K562 (cell line): ENCODE results near the gene WDCP. TPM values are rescaled to one million over a fixed set of nuclear protein-coding genes. Genes with fewer than 3 reads are reported as not detected.
A peak's percentile ranks its signal among the peaks of the same experiment; 100 is the strongest.

Experiments used
- AFF4 ChIP-seq: sonication (generic); formaldehyde crosslinking; IDR thresholded peaks from 2 replicates; pipeline ENCODE4 v1.8.0; 2023; ENCODE audit warnings: mild to moderate bottlenecking, missing genetic modification reagents
- CHD4 ChIP-seq: fragments of 200-600 bp; sonication (generic); IDR thresholded peaks from 3 replicates; pipeline ENCODE4 v1.6.1; 2012; ENCODE audit warnings: low read depth, mild to moderate bottlenecking, mixed read lengths, low read length, inconsistent platforms; ENCODE audit not compliant: insufficient read depth, insufficient replicate concordance, poor library complexity, severe bottlenecking
- CTCFL ChIP-seq: IDR thresholded peaks from 2 replicates; pipeline ENCODE4 v1.6.1; 2011; ENCODE audit warnings: borderline replicate concordance, low read depth, mild to moderate bottlenecking, moderate library complexity, low read length; ENCODE audit not compliant: insufficient read depth, poor library complexity, severe bottlenecking
- E4F1 ChIP-seq: fragments of 250-450 bp; sonication (Bioruptor Pico); IDR thresholded peaks from 2 replicates; pipeline ENCODE4 v1.5.0; 2021; ENCODE audit warnings: mild to moderate bottlenecking, borderline replicate concordance
- IFI16 ChIP-seq: fragments of 250-450 bp; sonication (Bioruptor Pico); IDR thresholded peaks from 2 replicates; pipeline ENCODE4 v2.1.2; 2022; ENCODE audit warnings: mild to moderate bottlenecking, inconsistent platforms
- MIER1 ChIP-seq: fragments of 450-650 bp; IDR thresholded peaks from 2 replicates; pipeline ENCODE4 v1.6.1; 2016; ENCODE audit warnings: antibody characterized with exemption, mild to moderate bottlenecking, low read depth
- POLR2A ChIP-seq: fragments of 450-650 bp; conservative IDR thresholded peaks from 2 replicates; pipeline ENCODE4 v1.6.1; 2016
- SMARCA4 ChIP-seq: fragments of 450-650 bp; IDR thresholded peaks from 2 replicates; pipeline ENCODE4 v1.6.1; 2016
- SRSF3 ChIP-seq: fragments of 200-400 bp; formaldehyde crosslinking; IDR thresholded peaks from 2 replicates; pipeline ENCODE4 v1.6.1; 2016; ENCODE audit warnings: mild to moderate bottlenecking, low read length, moderate library complexity; ENCODE audit not compliant: insufficient read depth
- TAF9B ChIP-seq: fragments of 450-650 bp; IDR thresholded peaks from 2 replicates; pipeline ENCODE4 v1.6.1; 2018; ENCODE audit warnings: mild to moderate bottlenecking; ENCODE audit not compliant: partially characterized antibody
- XRCC5 ChIP-seq: fragments of 200-400 bp; formaldehyde crosslinking; IDR thresholded peaks from 2 replicates; pipeline ENCODE4 v1.6.1; 2017; ENCODE audit warnings: low read depth, mild to moderate bottlenecking, low read length
- ZNF445 ChIP-seq: fragments of 250-450 bp; sonication (Bioruptor Pico); IDR thresholded peaks from 2 replicates; pipeline ENCODE4 v1.4.0; 2020; ENCODE audit warnings: low read depth, mild to moderate bottlenecking, moderate library complexity
- ZNF518B ChIP-seq: fragments of 250-450 bp; sonication (Bioruptor Pico); IDR thresholded peaks from 2 replicates; pipeline ENCODE4 v1.5.0; 2021; ENCODE audit warnings: mild to moderate bottlenecking, moderate library complexity
- polyA plus RNA-seq, 8 experiments: library from polyadenylated mRNA; depleted of rRNA in 4 of 8; stranded (reverse) in 5 of 8; unstranded in 3 of 8; fragments of >200 nt; fragmentation: Nextera tagmentation in 2 of 8; fragmentation: Illumina TruSeq in 1 of 8; extraction: Ambion mirVana in 2 of 8; extraction: Trizol in 1 of 8; gene quantifications; 2 replicates each; pipeline versions ENCODE4 v1.2.1 to v1.2.3, GENCODE V29; 2011 to 2014; ENCODE audit warnings: inconsistent platforms in 1 of 8, missing spikeins in 1 of 8
- total RNA-seq, 7 experiments: library from RNA; depleted of rRNA in 6 of 7; stranded (reverse); fragments of >200 nt in 6 of 7; fragmentation: Illumina TruSeq in 2 of 7; extraction: Trizol in 2 of 7; gene quantifications; 2 replicates each; pipeline versions ENCODE4 v1.2.1 to v1.2.3, GENCODE V29; 2011 to 2021; ENCODE audit warnings: low replicate concordance in 1 of 7

Gene WDCP
- total and polyA plus RNA-seq, 9 of the 15 experiments (the other 6 are each of a cell fraction or from before 2014, with no cell fraction given) = 10.1 to 41.4 (median 21.8) TPM

- TF ChIP-seq E4F1 (CRISPR knock-in tag) = no peak
- peak; percentile 60 for TF ChIP-seq TAF9B
- TF ChIP-seq ZNF445 = no peak
- peak; percentile 99 for TF ChIP-seq SMARCA4
- TF ChIP-seq CHD4 = no peak
- TF ChIP-seq ZNF518B (CRISPR knock-in tag) = no peak
- TF ChIP-seq XRCC5 = peak; percentile 22; the same call in 1 of the 2 replicates
- TF ChIP-seq AFF4 (CRISPR knock-in tag) = no peak
- TF ChIP-seq MIER1 = no peak
- peak; percentile 62 for TF ChIP-seq POLR2A
- no peak for TF ChIP-seq SRSF3
- TF ChIP-seq IFI16 (CRISPR knock-in tag) = no peak
- no peak for TF ChIP-seq CTCFL
Observed at GRCh38 chr2:24011250-24012104, 35.7 kb downstream of the WDCP start (continued).
